Naive B cell (primary cell): Measurements from ENCODE around the gene WAPL. TPM values are rescaled to one million over a fixed set of nuclear protein-coding genes. Genes with fewer than 3 reads are reported as not detected.

Source experiments
- ATAC-seq, 2 donors: fragments of 150-1000 bp; cut with Tn5 transposase; 2 replicates each; pipeline ENCODE4 v1.10.0; 2021; ENCODE audit warnings: low read depth in 2 of 2, mild to moderate bottlenecking in 2 of 2, moderate library complexity in 2 of 2
- DNase-seq: peaks from one replicate; pipeline ENCODE4 v3.0.0; 2022
- H3K27ac Mint-ChIP-seq, 6 donors: one replicate each; pipeline ENCODE4 v1.8.0; 2020 to 2022; ENCODE audit warnings: mild to moderate bottlenecking in 6 of 6, mixed read lengths in 6 of 6, moderate library complexity in 5 of 6, inconsistent platforms in 2 of 6
- H3K27me3 Mint-ChIP-seq, 3 donors: one replicate each; pipeline ENCODE4 v1.8.0; 2021 to 2022; ENCODE audit warnings: mixed read lengths in 3 of 3, mild to moderate bottlenecking in 1 of 3
- H3K36me3 Mint-ChIP-seq, 2 donors: one replicate each; pipeline ENCODE4 v1.8.0; 2020 to 2022; ENCODE audit warnings: mixed read lengths in 2 of 2, inconsistent platforms in 1 of 2, mild to moderate bottlenecking in 1 of 2
- H3K4me1 Mint-ChIP-seq, 3 donors: one replicate each; pipeline ENCODE4 v1.8.0; 2020 to 2022; ENCODE audit warnings: mixed read lengths in 3 of 3, inconsistent platforms in 1 of 3, mild to moderate bottlenecking in 1 of 3, moderate library complexity in 1 of 3
- H3K4me3 Mint-ChIP-seq, 8 donors: one replicate each; pipeline ENCODE4 v1.8.0; 2020 to 2022; ENCODE audit warnings: mild to moderate bottlenecking in 8 of 8, mixed read lengths in 8 of 8, moderate library complexity in 8 of 8, inconsistent platforms in 2 of 8
- H3K9me3 Mint-ChIP-seq, 7 donors: one replicate each; pipeline ENCODE4 v1.8.0; 2020 to 2022; ENCODE audit warnings: mixed read lengths in 7 of 7, mild to moderate bottlenecking in 5 of 7, inconsistent platforms in 2 of 7, moderate library complexity in 1 of 7
- polyA plus RNA-seq, 6 donors: library from polyadenylated mRNA; unstranded; fragments of 300-500 nt; fragmentation: Illumina TruSeq; gene quantifications; one replicate each; pipeline ENCODE4 v1.2.3, GENCODE V29; 2021; ENCODE audit warnings: low read depth in 6 of 6

WAPL gene
- polyA plus RNA-seq, 6 donors from 2014 or later: 19.7 to 40.0 (median 32.7) TPM

GRCh38 chr10:86520871-86521677 is 518 bp downstream of the WAPL start:
- Mint-ChIP-seq H3K36me3 (peaks cover 3 to 7% of the 10 kb centered on the region in 2 donors), H3K27ac (peak overlapping the region; percentile 85 to 93 (median 91)), H3K9me3 (no peaks in the 10 kb centered on the region), H3K27me3 (peaks cover 0 to 6% (median 0%) of the 10 kb centered on the region in 3 donors), H3K4me3 (peak overlapping the region; percentile 85 to 98 (median 92)), H3K4me1 (peaks cover 30 to 44% (median 42%) of the 10 kb centered on the region in 3 donors)
- DNase-seq: no peak
- peak; percentile 46 to 48 for ATAC-seq

- DNase-seq: no peak
- H3K36me3 Mint-ChIP-seq: peaks cover 7 to 14% of the 10 kb centered on the region in 2 donors
- no peaks in the 10 kb centered on the region for H3K27me3 Mint-ChIP-seq
- no peaks in the 10 kb centered on the region for H3K9me3 Mint-ChIP-seq
- H3K4me3 Mint-ChIP-seq: peak overlapping the region in 1 of 8 donors; percentile 92
- ATAC-seq: no peak
- H3K27ac Mint-ChIP-seq: no peak overlapping the region
- H3K4me1 Mint-ChIP-seq: peaks cover 38 to 62% (median 57%) of the 10 kb centered on the region in 3 donors
Measured at GRCh38 chr10:86518781-86519180, 2.8 kb downstream of the WAPL start.

GRCh38 chr10:86512137-86512536 is 9.5 kb downstream of the WAPL start:
- ATAC-seq (no peak), DNase-seq (no peak)
- Mint-ChIP-seq H3K27ac (peak overlapping the region in 1 of 6 donors; percentile 16), H3K4me1 (peaks cover 23 to 51% (median 33%) of the 10 kb centered on the region in 3 donors), H3K9me3 (peaks cover 0 to 2% (median 0%) of the 10 kb centered on the region in 7 donors), H3K27me3 (no peaks in the 10 kb centered on the region), H3K36me3 (peaks cover 5 to 22% of the 10 kb centered on the region in 2 donors), H3K4me3 (no peak overlapping the region)

GRCh38 chr10:86511027-86511865 is 10.3 kb downstream of the WAPL start:
- peaks cover 0 to 19% of the 10 kb centered on the region in 2 donors for H3K36me3 Mint-ChIP-seq
- ATAC-seq: no peak
- peaks cover 0 to 2% (median 0%) of the 10 kb centered on the region in 7 donors for H3K9me3 Mint-ChIP-seq
- peaks cover 19 to 50% (median 24%) of the 10 kb centered on the region in 3 donors for H3K4me1 Mint-ChIP-seq
- no peaks in the 10 kb centered on the region for H3K27me3 Mint-ChIP-seq
- H3K27ac Mint-ChIP-seq: peak overlapping the region in 1 of 6 donors; percentile 21
- no peak overlapping the region for H3K4me3 Mint-ChIP-seq
- no peak for DNase-seq

GRCh38 chr10:86509145-86509544 is 12.4 kb downstream of the WAPL start:
- ATAC-seq (no peak), DNase-seq (no peak)
- no peak overlapping the region for H3K4me3 Mint-ChIP-seq
- H3K36me3 Mint-ChIP-seq: peaks cover 0 to 12% of the 10 kb centered on the region in 2 donors
- H3K4me1 Mint-ChIP-seq: peaks cover 14 to 36% (median 16%) of the 10 kb centered on the region in 3 donors
- no peak overlapping the region for H3K27ac Mint-ChIP-seq
- no peaks in the 10 kb centered on the region for H3K27me3 Mint-ChIP-seq
- peaks cover 0 to 2% (median 0%) of the 10 kb centered on the region in 7 donors for H3K9me3 Mint-ChIP-seq

- Mint-ChIP-seq H3K36me3 (peaks cover 0 to 5% of the 10 kb centered on the region in 2 donors), H3K9me3 (peaks cover 0 to 2% (median 0%) of the 10 kb centered on the region in 7 donors), H3K4me1 (peaks cover 8 to 33% (median 9%) of the 10 kb centered on the region in 3 donors), H3K4me3 (no peak overlapping the region), H3K27me3 (no peaks in the 10 kb centered on the region), H3K27ac (no peak overlapping the region)
- DNase-seq (no peak), ATAC-seq (no peak)
Measured at GRCh38 chr10:86508217-86508616, 13.4 kb downstream of the WAPL start.

- Mint-ChIP-seq H3K4me1 (peaks cover 0 to 31% (median 4%) of the 10 kb centered on the region in 3 donors), H3K27ac (no peak overlapping the region), H3K9me3 (no peaks in the 10 kb centered on the region), H3K27me3 (no peaks in the 10 kb centered on the region), H3K36me3 (peaks cover 0 to 8% of the 10 kb centered on the region in 2 donors), H3K4me3 (peak overlapping the region in 1 of 8 donors; percentile 29)
- DNase-seq (no peak), ATAC-seq (no peak)
Measured at GRCh38 chr10:86506499-86506898, 15.1 kb downstream of the WAPL start.

- Mint-ChIP-seq H3K36me3 (peaks cover 0 to 5% of the 10 kb centered on the region in 2 donors), H3K4me3 (no peak overlapping the region), H3K4me1 (peaks cover 3 to 32% (median 4%) of the 10 kb centered on the region in 3 donors)
Measured at GRCh38 chr10:86506062-86506461, 15.5 kb downstream of the WAPL start.

GRCh38 chr10:86504510-86504909 is 17.1 kb downstream of the WAPL start:
- peaks cover 12 to 35% (median 17%) of the 10 kb centered on the region in 3 donors for H3K4me1 Mint-ChIP-seq
- H3K27ac Mint-ChIP-seq: peak overlapping the region in 1 of 6 donors; percentile 15
- ATAC-seq (no peak), DNase-seq (no peak)
- H3K4me3 Mint-ChIP-seq: no peak overlapping the region
- H3K36me3 Mint-ChIP-seq: peaks cover 14% of the 10 kb centered on the region in 2 donors
- H3K9me3 Mint-ChIP-seq: no peaks in the 10 kb centered on the region
- H3K27me3 Mint-ChIP-seq: no peaks in the 10 kb centered on the region

More at GRCh38 chr10:86506062-86506461, 15.5 kb downstream of the WAPL start:
- Mint-ChIP-seq H3K9me3 (no peaks in the 10 kb centered on the region), H3K27ac (peak overlapping the region in 1 of 6 donors; percentile 14), H3K27me3 (no peaks in the 10 kb centered on the region)
- no peak for ATAC-seq
- DNase-seq: no peak

GRCh38 chr10:86500846-86501245 is 20.7 kb downstream of the WAPL start:
- Mint-ChIP-seq H3K36me3 (peaks cover 14 to 20% of the 10 kb centered on the region in 2 donors), H3K27ac (no peak overlapping the region), H3K9me3 (no peaks in the 10 kb centered on the region), H3K27me3 (no peaks in the 10 kb centered on the region), H3K4me3 (no peak overlapping the region), H3K4me1 (peaks cover 8 to 23% (median 17%) of the 10 kb centered on the region in 3 donors)
- DNase-seq: no peak
- no peak for ATAC-seq

GRCh38 chr10:86498598-86498997 is 23.0 kb downstream of the WAPL start:
- Mint-ChIP-seq H3K9me3 (no peaks in the 10 kb centered on the region), H3K27ac (peak overlapping the region in 1 of 6 donors; percentile 44), H3K4me1 (peaks cover 8 to 23% (median 17%) of the 10 kb centered on the region in 3 donors), H3K36me3 (peaks cover 14 to 24% of the 10 kb centered on the region in 2 donors), H3K4me3 (no peak overlapping the region), H3K27me3 (no peaks in the 10 kb centered on the region)
- ATAC-seq (no peak), DNase-seq (no peak)

GRCh38 chr10:86497621-86498020 is 24.0 kb downstream of the WAPL start:
- Mint-ChIP-seq H3K27ac (peak overlapping the region in 1 of 6 donors; percentile 7), H3K27me3 (no peaks in the 10 kb centered on the region), H3K4me1 (peaks cover 8 to 17% (median 17%) of the 10 kb centered on the region in 3 donors), H3K9me3 (no peaks in the 10 kb centered on the region), H3K36me3 (peaks cover 14 to 20% of the 10 kb centered on the region in 2 donors), H3K4me3 (no peak overlapping the region)
- no peak for ATAC-seq
- no peak for DNase-seq

GRCh38 chr10:86489960-86490612 is 31.5 kb downstream of the WAPL start:
- H3K27ac Mint-ChIP-seq: peak overlapping the region in 1 of 6 donors; percentile 70
- no peaks in the 10 kb centered on the region for H3K27me3 Mint-ChIP-seq
- no peaks in the 10 kb centered on the region for H3K9me3 Mint-ChIP-seq
- ATAC-seq (no peak), DNase-seq (no peak)
- peaks cover 13 to 22% (median 20%) of the 10 kb centered on the region in 3 donors for H3K4me1 Mint-ChIP-seq
- H3K4me3 Mint-ChIP-seq: no peak overlapping the region
- H3K36me3 Mint-ChIP-seq: peaks cover 18 to 29% of the 10 kb centered on the region in 2 donors
